KBM-7 (cell line): ENCODE data around the gene ELAVL1.
"Not testable (repeated sequence)": the region's sequence is repeated elsewhere in the genome, so short reads cannot be mapped to it uniquely, and the experiment has no call there.

Experiments
- DNase-seq: peaks from one replicate; pipeline ENCODE4 v3.0.0-alpha.2; 2015
- in situ Hi-C: fragments of 300-500 bp; cut with MboI; formaldehyde crosslinking; loops from 2 replicates; pipeline ENCODE4 v1.14.3; 2020; ENCODE audit warnings: low sequenced_read_pairs, low pct_unique_long_range_greater_than_20kb, mixed read lengths

Gene ELAVL1

DNA sequence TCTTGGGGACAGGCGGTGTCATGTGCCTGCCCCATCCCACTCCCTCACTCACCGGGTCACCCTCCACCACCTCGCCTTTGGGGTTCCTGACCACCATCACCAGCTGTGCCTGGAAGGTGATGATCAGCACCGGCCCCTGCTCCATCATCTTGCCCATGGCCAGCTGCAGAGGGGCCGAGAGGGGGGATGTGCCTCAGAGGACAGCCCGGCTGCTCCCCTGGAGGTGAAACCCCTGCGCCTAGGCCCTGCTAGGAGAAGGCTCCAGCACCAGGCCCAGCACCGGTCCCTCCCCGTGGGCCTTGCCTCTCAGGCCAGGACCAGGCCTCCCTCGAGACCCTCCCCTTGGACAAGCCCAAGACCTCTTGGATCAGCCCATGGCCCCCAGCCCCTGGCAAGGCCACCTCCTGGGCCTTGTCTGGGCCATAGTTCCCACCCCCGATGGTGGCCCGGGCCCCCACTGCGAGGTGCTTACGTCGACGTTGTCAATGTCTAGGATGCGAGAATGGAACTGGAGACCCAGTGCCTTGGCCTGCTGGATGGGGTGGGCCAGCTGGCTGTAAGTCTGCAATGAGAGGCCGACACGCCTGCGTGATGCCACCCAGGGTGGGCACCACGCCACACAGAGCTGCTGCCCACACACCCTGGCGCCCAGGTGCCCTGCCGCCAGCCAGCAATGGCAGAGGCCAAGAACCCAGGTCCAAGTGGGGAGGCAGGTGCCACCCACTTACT lies 77.7 kb downstream of the ELAVL1 start:
- in situ Hi-C loops = no loop called here

DNA sequence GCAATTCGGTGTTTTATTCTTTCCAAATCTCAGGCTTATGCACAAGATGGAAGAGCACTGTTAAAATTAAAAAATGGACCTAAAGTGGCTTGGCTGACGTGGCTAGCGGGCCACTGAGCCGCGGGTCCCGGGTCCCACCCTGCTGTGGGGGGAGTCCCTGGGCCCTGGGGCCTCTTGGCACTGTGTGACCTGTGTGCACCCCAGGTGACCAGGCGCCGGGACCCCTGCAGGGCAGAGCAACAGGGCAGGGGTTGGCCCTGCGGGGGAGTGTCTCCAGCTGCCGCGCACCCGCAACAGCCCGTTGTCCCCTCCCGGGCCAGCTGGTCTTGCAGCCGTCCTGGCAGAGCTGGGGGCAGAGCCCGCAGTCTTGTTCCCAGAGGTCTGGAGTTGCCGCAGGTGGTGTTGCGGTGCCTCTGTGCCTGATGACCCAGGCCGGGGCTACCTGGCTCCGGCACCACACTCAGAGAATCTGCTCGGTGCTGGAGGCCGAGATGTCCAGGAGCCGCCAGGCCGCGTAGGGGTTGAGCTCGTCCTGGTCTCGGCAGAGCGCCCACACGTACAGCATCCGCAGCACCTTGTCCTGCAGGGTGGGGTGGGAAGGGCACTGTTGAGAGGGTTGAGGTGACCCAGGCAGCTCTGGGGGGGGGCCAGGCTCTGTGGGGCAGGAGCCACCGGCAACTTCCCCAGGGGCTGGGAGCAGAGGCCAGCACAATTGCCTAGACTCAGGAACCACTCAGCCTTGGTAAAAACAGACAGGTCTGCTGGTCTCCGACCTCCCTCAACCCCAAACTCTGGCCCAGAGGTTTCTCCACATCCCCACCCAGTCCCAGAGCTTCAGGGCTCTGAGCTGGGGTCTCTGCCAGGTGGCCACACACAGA lies 78.5 kb downstream of the ELAVL1 start:
- in situ Hi-C loops = no loop called here
- no peak for DNase-seq

More for the DNA sequence above, 77.7 kb downstream of the ELAVL1 start:
- no peak for DNase-seq

DNA sequence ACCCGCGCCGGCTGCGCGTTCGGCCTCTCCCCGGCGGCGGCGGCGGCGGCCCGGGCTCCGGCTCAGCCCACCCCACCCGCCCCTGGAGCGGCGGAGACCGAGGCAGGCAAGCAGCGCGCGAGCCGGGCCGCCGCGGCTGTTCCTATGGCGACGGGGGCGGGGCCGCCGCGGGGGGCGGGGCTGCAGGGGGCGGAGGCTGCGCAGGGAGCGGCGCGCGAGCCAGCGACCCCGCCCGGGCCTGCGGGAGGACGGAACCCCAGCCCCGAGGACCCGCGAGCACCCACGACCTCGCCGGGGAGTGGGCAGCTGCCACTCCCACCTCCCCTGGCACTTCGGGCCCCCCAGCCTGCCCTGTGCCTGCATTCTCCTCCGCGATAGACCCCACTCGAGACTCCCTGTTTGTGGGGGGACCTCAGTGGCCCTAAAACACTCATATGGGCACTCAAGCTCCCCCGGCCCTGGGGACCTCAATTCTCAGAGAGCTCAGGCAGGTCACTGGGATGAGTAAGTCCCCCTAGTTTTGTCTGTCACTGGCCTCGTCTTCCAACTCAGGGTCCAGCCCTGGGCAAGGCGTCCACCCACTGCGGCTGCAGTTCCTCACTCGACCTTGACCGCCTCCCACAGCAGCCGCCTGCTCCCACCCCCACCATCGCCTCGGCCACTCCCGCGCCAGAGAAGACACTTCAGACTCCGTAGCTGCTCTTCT lies 79.3 kb downstream of the ELAVL1 start, which contains the start of gene CTXN1:
Gene CTXN1, minus strand, starts transcription at position 115 of the 706 bp plus-strand sequence. CDS start 597 bp downstream, outside the sequence.
- in situ Hi-C loops = no loop called here
- DNase-seq = peak; percentile 29

DNA sequence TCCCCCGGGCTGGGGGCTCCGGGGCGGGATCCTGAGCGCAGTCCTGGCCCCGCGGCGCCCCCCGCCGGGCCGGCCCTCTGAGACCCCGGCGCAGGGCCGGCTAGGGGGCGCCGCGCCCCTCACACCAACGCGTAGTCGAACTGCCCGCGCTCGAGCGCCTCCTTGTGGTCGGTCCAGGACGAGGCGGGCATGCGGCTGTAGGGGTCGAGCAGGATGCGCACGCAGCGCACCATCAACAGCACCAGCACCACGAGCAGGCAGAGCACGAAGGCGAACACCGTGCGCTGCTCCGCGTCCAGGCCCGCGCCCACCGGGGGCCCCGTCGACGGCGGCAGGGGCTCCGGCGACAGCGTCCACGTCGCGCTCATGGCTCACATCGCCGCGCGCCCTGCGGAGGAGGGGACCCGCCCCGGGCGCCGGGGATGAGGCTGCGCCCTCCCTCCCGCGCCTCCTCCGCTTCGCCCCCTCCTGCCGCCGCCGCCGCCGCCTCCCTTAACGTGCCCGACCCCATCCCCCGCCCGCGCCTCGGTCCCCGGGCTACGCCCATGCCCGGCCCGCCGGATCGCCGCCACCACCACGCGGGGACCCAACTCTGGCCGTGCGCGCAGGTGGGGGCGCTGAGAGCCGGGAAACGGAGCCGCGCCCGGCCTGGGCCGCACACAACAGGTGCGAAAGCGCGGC lies 80.1 kb downstream of the ELAVL1 start:
- in situ Hi-C loops = no loop called here
- DNase-seq = peak; percentile 88

DNA sequence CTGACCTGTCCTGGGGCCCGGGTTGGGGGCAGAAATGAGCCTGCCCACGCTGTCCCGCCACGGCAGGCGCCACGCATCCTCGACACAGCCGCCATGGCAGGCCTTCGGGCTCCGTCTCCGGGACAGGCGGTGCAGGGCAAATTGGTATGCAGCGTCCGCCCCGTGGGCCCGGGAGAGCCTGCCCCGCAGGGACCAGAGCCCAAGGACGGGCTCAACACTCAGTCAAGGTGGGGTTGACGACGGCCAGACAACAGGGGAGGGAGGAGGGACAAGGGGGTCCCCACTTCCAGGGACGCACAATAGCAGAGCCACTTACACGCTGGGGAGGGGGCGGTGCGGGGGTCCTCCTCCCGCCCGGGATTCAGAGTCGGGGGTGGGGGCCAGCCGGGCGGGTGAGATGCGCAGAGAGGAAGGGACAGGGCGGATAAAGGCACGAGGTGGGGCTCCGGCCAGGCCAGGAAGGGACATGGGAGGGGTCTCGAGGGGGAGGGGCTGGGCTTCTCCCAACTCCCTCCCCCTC lies 80.7 kb downstream of the ELAVL1 start:
- in situ Hi-C loops = no loop called here
- DNase-seq = no peak

DNA sequence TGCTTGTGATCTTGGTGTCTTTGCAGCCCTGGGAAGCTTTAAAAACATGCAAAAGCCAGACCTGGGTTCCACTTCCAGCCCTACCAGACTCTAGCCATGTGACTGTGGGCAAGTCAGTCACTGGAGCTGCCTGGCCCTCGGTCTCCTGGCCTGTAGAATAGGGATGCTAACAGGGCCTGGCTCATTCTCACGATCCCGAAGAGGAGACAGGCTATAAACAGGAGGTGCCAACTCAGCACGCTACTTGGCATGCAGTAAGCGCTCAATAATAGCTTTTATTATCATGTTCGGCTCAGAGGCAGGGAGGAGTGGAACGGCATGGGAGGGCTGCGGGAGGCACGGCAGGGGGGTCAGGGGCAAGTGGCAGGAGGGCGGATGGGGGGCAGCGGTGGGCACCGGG lies 81.2 kb downstream of the ELAVL1 start:
- no peak for DNase-seq
- in situ Hi-C loops = no loop called here

DNA sequence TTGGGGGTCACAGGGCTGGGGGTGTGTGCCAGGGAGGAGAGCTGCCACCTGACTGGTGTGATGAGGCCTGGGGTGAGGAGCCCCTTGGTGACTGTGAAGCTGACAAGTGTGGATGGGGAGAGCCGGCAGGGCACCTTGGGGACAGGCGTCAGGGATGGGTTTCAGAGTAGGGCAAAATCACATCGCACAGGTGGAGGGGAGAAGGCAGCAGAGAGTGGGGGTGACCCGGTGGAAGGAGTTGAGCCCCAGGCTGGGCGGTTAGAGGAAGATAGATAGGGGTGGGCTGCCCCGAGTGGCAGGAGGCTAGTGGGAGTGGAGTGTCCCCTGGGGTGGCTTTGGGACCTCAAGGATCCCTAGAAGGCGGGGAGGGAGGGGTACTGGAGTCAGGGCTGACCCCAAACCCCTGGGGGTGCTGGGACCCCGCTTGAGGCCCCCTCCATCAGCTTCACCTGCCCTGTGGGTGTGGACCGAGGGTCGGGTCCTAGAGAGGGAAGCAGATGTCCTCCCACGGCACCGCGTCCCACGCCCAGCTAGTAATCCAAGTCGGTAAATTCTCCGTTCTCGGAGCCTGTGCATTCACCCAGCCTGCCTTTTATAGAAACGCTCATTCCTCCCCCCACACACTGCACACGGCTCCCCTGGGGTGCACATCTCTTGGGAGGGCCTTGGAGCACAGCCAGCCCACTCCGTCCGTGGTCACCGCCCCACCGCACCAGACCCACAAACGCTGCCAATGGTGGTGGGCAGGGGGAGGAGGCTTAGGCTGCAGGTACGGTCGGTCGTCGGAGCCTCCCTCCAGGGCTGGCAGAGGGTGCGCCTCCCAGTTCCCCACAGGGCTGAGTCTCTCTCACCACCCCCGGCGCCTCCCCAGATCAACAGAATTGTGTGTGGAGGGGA lies 81.9 kb downstream of the ELAVL1 start:
- in situ Hi-C loops = no loop called here
- no peak for DNase-seq

DNA sequence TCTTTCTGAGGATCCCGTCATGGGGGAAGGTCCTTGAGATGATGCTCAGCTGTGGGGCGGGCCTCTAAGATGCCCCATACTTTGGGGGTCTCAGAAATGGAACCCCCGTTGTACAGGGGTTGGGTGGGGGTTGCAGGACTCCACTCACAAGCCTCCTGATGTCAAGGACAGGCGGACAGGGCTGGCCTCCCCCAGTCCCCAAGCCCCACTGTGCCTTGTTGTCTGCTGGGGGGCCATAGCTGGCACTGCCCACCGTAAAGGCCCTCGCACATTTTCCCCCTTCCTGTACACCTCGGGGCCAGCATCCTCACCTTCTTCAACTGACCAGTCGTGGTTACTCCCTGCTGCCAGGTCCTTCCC lies 82.6 kb downstream of the ELAVL1 start:
- DNase-seq = no peak
- in situ Hi-C loops = no loop called here

DNA sequence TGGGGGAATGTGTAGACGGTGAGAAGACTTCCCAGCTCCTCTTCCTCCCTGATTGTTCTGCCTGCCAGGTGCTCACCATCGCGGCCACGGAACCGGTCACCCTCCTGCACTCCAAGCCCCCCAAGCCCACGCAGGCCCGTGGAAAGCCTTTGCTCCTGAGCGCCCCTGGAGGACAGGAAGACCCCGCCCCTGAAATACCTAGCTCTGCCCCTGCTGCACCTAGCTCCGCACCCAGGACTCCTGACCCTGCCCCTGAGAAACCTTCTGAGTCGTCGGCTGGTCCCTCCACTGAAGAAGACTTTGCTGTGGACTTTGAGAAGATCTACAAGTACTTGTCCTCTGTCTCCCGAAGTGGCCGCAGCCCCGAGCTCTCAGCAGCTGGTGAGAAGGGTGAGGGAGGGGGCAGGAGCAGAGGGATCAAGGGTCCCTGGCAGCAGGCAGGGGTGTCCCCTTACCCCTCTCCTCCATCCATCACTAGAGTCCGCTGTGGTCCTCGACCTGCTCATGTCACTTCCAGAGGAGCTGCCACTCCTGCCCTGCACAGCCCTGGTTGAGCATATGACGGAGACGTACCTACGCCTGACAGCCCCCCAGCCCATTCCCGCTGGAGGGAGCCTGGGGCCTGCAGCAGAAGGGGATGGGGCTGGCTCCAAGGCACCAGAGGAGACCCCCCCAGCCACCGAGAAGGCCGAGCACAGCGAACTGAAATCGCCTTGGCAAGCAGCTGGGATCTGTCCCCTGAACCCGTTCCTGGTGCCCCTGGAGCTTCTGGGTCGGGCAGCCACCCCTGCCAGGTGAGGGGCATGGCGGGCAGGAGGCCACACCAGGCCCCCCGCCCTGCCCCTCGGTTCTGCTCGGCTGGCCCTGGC lies 83.2 kb downstream of the ELAVL1 start:
- in situ Hi-C loops = no loop called here
- DNase-seq = no peak

DNA sequence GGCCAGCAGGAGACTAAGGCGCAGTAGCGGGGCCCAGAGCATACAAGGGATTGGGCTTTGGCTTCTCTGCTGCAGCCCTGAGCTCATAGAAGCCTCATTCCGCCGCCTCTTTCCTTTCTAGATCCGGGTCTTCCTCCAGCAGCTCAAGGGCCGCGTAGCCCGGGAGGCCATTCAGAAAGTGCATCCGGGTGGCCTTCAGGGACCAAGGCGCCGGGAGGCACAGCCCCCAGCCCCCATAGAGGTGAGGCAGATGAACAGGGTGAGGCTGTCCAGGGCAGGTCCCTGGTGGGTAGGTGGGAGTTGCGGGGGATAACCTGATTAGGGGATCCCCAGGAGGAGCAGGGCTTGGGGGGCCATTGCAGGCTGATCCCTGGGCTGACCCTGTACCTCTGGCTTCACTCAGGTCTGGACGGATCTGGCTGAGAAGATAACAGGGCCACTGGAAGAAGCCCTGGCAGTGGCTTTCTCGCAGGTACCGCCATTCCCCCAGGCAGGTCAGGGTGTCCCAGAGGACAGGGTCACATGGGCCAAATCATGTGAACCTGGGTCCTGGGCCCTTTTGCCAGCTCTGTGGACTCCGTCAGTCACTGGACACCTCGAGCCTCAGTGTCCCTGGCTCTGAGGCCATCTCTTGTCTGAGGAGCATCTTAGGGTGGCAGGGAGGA lies 84.0 kb downstream of the ELAVL1 start:
- in situ Hi-C loops = no loop called here
- no peak for DNase-seq

DNA sequence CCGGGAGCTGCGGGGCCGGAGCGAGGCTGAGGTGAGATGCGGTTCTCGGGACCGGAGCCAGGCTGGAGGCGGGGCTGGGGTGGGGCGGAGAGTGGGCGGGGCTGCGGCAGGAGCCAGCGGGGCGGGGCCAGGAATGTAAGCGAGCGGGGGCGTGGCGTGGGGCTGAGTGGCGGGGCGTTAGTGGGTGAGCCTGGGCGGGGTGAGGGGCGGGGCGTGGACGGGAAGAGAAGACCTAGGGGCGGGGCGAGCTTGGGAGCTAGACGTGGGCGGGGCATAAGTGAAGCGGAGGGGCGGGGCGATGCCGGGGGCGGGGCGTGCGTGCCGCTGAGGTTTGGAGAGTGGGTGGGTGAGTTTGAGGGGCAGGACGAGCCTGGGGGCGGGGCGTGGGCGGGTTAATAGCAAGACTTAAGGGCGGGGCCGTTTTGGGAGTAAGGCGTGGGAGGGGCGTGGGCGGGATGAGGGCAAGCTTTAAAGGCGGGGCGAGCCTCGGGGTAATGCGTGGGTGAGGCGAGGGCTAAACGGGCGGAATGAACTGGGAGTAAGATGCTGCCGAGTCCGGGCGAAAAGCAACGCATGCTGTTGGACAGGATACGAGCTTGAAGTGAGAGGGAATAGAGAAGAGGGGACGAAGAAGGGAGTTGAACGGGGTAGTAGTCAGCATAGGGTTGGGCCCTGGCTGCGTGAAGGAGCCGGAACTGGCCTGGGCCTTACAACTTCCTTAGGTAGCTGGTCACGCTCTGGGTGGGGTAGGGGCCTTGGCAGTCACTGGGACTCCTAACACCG lies 84.7 kb downstream of the ELAVL1 start:
- in situ Hi-C loops = no loop called here
- peak; percentile 86 for DNase-seq

DNA sequence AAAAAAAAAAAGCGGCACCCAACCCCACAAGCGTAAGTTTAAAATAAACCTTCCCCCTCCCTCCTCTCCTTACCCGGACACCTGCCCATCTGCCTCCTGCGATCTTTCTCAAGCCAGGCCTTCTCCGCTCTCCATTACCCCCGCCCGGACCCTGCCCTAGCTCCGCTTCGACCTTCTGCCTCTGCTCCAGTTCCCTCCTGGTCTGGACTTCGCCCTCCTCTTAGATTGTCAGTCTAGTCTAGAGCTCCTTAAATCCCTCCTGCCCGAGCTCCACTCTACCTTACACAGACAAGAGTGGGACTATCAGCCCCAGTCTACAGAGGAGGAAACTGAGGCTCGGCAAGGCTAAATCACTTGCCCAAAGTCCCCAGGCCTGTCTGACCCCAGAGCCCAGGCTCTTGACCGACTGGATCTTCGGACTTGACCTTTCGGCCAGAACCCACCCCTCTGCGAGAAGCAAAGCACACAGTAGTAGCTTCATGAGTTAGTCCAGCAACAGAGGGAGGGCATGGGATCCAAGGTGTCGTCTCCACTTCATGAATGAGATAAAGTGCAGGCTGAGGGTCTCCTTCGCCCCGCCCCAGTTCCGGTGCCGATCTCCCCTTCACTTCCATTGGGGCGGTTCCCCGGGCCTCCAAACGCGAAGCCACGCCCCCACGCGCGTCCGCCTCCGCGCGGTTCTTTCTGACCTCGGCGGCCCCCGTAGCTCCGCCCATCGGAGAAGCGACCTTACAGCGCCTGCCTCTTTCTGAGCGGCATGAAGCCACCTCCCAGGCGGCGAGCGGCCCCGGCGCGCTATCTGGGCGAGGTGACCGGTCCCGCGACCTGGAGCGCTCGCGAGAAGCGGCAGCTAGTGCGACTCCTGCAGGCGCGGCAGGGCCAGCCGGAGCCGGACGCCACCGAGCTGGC lies 85.6 kb downstream of the ELAVL1 start, which contains the start of gene SNAPC2:
Gene SNAPC2, plus strand, starts transcription at position 729 of the 909 bp plus-strand sequence. Its CDS starts 29 bp downstream, at position 758.
- in situ Hi-C loops = no loop called here

DNA sequence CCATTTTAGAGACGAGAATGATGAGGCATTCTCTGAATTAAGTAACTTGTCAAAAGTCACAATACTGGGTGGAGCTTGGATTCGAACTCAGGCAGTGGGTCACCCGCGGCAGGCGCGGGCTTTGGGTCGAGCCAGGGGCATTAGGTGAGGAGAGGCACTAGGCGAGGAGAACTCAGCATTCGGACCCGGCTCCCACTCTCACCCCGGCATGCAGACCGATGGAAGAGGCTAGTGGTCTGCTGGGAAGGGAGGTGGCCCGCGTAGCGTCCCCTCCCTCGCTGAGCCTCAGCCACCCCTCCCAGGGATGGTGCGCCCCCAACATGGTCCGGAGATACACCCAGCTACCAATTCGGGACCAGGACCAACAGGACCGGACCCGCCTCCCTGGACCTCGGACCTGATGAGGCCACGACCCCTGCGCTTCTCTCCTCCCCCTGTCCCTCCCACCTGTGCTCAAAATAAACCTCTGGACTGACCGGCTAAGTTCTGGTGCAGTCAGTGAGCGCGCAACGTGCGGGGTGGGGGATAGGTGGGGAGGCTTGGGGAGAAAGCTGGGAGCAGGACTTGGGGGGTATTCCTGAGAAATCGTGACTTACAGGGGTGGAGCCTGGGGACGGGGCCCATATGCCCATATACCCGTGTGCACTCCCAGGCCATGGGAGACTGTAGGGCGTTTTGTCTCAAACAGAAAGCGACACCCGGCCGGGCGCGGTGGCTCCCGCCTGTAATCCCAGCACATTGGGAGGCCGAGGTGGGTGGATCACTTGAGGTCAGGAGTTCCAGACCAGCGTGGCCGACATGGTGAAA lies 86.6 kb downstream of the ELAVL1 start:
- in situ Hi-C loops = no loop called here
- no peak for DNase-seq

More for the DNA sequence above, 85.6 kb downstream of the ELAVL1 start, which contains the start of gene SNAPC2:
- peak; percentile 97 for DNase-seq

DNA sequence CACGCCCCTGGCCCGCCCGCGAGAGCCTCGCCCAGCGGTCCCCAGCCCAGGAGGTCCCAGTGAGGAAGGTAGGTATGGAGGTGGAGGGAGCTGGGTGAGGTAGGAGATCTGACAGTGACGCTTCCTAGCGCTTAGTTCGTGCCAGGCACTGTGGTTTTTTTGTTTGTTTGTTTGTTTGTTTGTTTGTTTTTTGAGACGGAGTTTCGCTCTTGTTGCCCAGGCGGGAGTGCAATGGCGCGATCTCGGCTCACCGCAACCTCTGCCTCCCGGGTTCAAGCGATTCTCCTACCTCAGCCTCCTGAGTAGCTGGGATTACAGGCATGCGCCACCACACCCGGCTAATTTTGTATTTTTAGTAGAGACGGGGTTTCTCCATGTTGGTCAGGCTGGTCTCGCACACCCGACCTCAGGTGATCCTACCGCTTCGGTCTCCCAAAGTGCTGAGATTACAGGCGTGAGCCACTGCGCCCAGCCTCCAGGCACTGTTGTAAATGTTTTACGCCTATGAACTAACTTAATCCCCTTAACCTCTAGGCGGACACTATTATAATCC lies 87.3 kb downstream of the ELAVL1 start:
- in situ Hi-C loops, DNase-seq: not testable (repeated sequence)
